GM12874 (cell line): Measurements from ENCODE around the gene RAPGEF5.

Experiments used
- TF ChIP-seq, protein P1 (sequence below): IDR thresholded peaks from 2 replicates; pipeline ENCODE4 v1.5.1; 2011; ENCODE audit warnings: low read depth, mild to moderate bottlenecking, control low read depth, low read length, moderate library complexity; ENCODE audit not compliant: insufficient read depth

The RAPGEF5 gene

DNA sequence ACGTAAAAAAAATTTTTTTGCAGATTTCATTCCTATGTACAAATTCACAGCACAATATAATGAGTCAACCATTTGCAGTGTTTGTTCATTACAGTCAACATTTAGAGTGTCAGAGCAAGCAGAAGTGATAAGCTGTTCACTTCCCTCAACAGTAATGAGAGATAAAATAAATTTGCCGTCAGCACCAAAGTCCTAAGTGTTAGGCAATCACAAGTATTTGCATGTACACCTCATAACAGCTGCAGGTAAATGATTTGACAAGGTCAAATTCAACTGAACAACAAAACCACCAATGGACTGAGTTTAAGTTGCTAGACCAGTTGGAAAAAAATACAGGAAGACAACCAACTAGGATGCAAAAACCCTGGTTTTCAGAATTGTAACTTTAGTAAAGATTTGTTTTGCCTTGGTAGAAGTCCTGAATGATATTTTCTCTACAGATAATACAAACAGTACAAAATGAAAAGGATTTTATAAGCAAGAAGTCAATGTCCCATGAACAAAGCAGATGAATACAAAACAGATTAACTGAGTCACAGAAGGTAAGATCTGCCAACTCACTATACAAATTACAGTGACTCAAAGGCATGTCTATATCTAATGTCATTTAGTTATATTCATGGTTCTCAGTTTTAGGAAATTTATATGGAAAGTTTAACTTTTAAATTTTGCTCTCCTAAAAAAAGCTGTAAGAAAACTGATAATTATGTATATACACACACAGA, 10.4 kb downstream of the RAPGEF5 start:
- TF ChIP-seq, protein P1, sequence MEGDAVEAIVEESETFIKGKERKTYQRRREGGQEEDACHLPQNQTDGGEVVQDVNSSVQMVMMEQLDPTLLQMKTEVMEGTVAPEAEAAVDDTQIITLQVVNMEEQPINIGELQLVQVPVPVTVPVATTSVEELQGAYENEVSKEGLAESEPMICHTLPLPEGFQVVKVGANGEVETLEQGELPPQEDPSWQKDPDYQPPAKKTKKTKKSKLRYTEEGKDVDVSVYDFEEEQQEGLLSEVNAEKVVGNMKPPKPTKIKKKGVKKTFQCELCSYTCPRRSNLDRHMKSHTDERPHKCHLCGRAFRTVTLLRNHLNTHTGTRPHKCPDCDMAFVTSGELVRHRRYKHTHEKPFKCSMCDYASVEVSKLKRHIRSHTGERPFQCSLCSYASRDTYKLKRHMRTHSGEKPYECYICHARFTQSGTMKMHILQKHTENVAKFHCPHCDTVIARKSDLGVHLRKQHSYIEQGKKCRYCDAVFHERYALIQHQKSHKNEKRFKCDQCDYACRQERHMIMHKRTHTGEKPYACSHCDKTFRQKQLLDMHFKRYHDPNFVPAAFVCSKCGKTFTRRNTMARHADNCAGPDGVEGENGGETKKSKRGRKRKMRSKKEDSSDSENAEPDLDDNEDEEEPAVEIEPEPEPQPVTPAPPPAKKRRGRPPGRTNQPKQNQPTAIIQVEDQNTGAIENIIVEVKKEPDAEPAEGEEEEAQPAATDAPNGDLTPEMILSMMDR: no peak

DNA sequence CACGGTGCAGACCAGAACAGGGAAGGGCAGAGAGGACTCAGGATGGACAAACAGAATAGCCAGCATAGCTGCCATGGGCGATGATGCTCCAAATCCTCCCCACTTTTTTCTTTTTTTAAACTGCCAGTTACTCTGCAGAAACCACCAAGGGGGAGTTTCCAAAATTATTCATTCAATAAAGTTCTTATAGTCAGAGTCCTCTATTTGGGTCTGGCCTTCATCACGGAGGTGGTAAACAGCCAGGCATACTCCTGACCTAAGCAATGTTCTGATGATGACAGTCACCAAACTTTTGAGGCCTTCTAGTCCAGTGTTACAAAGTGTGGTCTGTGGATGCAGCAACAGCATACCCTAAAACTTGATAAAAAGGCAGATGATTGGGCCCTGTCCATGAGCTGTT, 12.3 kb downstream of the RAPGEF5 start:
- TF ChIP-seq, protein P1: no peak

DNA sequence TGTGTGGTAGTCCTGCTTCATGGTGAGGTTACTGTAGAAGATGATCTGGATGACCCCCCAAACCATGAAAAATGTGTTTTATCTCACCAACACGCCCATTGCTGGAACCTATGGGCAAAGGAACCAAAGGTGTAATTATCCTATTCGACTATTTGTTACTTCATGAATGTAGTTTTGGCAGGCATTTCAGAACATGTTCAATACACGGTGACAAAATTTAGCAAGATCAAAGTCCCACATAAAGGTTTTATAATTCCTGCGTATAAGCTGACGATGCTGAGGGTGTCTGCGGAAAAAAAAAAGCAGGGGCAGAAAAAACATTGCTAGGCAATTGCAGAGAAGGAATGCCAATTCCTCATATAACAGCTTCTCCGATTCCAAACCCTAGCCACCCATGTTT, 13.3 kb downstream of the RAPGEF5 start:
- TF ChIP-seq, protein P1: no peak

DNA sequence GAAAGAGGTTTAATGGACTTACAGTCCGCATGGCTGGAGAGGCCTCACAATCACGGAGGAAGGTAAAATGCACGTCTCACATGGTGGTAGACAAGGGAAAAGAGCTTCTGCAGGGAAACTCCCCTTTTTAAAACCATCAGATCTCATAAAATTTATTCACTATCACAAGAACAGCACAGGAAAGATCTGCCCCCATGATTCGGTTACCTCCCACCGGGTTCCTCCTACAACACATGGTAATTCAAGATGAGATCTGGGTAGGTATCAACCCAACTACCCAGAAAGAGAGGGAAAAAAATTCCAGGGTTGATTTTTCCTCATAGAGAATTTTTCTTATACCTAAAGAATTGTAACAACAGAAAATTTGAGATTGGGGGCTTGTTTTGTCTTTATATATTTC, 13.9 kb downstream of the RAPGEF5 start:
- TF ChIP-seq, protein P1: no peak

DNA sequence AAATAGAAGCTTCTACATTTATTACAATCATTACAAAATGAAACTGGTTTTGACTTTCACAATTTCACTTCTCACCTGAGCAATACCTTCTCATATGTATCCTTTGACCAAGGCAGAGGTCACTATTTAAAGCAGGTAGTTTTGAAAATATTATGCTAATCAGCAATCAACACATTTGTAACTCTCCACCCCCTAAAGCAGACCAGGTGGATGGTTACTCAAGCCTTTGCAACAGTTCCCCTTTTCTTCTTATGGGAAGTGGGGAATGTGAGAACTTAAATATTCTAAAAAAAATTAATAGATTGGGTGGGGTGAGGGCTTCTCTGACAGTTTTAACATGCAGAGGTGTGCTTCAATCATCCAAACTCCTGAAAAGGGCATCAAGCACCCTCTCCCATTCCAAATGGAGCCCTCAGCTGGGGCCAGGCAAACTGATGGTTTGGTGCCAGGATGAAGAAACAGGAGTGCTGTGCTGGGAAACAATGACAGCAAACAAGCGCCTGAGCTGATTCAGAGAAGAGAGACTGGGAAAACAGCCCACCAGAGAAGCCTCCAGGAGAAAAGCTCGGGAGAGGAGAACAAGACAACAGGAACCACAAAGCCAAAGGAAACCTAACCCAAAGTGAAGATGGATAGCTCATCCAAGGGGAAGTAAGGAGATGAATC, 17.1 kb downstream of the RAPGEF5 start:
- TF ChIP-seq, protein P1: no peak

DNA sequence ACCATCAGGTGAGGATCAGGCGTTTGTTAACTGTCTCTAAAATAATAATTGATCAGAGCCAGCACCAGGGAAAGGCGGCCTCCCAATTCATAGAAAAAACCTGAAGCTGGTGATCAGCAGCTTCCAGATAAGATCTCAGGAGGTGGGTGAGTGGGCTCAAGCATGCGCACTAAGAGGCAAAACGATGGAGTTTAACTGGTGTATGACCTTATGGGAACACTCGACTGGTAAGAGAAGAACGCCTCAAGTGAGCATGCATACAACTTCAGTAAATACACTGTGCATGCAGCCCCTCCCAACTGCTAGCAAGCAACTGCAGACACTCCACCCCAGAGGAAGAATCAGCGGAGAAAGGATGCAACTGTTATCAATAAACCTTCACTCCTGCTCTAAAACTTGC, 18.1 kb downstream of the RAPGEF5 start:
- TF ChIP-seq, protein P1: no peak

DNA sequence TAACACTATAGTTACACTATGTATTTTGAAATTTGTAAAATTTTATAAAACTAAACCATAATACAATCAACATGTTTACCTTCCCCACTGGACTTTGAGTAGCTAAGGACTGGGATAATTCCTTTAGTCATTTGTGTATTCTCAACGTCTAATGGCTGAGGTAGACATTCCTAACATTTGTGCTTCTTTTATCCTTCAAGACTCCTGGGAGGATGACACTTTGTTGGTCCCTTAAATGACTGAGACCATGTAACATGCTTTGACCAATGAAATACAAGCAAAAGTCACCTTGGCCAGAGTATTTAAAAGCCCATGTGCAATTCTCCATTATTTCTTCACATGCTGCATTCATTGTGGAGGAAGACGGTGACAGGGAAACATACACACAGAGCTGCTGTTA, 18.5 kb downstream of the RAPGEF5 start:
- TF ChIP-seq, protein P1: no peak
